Epithelial cell of esophagus (primary cell): ENCODE data around the gene TGFBR1.

Source experiments
- DNase-seq: peaks from one replicate; pipeline ENCODE4 v3.0.0; 2010; ENCODE audit warnings: low read depth
- H3K4me3 ChIP-seq: 2 replicates; pipeline ENCODE4 v1.5.1; 2011; ENCODE audit warnings: mild to moderate bottlenecking, low read length, control low read depth
- TF ChIP-seq, protein P1 (sequence below): IDR thresholded peaks from 2 replicates; pipeline ENCODE4 v1.5.1; 2011; ENCODE audit warnings: low read depth, mild to moderate bottlenecking, low read length, control low read depth, inconsistent platforms; ENCODE audit not compliant: insufficient read depth; ENCODE audit errors: missing control alignments

TGFBR1 gene

DNA sequence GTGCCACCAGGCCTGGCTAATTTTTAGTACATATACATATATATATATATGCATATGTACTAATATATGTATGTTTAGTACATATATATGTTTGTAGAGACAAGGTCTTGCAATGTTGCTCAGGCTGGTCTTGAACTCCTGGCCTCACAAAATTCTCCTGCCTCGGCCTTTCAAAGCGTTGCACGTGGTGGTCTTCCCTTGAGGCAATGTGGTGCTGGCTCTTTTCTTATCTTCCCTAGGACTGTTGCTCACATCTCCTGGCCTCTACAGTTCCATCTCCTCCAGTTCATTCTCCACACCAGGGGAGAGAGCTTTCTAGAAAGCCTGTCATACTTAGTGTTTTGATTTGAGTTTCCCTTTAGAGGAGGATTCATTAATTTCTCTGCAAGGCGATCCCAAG lies 28.9 kb upstream of the TGFBR1 start:
- no peak overlapping the region for H3K4me3 ChIP-seq
- no peak for DNase-seq
- TF ChIP-seq, protein P1, sequence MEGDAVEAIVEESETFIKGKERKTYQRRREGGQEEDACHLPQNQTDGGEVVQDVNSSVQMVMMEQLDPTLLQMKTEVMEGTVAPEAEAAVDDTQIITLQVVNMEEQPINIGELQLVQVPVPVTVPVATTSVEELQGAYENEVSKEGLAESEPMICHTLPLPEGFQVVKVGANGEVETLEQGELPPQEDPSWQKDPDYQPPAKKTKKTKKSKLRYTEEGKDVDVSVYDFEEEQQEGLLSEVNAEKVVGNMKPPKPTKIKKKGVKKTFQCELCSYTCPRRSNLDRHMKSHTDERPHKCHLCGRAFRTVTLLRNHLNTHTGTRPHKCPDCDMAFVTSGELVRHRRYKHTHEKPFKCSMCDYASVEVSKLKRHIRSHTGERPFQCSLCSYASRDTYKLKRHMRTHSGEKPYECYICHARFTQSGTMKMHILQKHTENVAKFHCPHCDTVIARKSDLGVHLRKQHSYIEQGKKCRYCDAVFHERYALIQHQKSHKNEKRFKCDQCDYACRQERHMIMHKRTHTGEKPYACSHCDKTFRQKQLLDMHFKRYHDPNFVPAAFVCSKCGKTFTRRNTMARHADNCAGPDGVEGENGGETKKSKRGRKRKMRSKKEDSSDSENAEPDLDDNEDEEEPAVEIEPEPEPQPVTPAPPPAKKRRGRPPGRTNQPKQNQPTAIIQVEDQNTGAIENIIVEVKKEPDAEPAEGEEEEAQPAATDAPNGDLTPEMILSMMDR, result no peak

GRCh38 chr9:99076483-99077171 lies 28.3 kb upstream of the TGFBR1 start:
- TF ChIP-seq, protein P1, result no peak
- no peak for DNase-seq

GRCh38 chr9:99078717-99079116 lies 26.2 kb upstream of the TGFBR1 start:
- TF ChIP-seq, protein P1, result no peak
- no peak overlapping the region for H3K4me3 ChIP-seq
- DNase-seq, result no peak

More at GRCh38 chr9:99076483-99077171, 28.3 kb upstream of the TGFBR1 start:
- no peak overlapping the region for H3K4me3 ChIP-seq

DNA sequence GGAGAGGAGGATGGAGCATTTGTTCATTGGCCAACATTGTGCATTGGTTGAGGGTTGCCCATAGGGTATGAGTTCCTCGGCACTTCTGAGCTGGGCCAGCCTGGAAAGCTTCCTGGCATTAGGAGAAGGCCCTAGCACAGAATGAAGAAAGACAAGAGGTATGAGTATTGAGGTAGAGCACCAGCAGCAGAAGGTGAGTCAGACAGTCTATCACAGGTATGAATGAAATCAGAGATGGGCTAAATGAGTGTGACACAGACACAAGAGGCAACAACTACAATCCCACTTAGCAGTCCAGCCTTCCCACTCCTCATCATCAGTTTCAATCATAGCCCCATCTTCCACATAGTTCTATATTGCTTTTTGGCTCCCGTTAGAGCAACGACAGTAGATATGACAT lies 25.4 kb upstream of the TGFBR1 start:
- H3K4me3 ChIP-seq, result no peak overlapping the region
- TF ChIP-seq, protein P1, result no peak
- peak; percentile 57 for DNase-seq

DNA sequence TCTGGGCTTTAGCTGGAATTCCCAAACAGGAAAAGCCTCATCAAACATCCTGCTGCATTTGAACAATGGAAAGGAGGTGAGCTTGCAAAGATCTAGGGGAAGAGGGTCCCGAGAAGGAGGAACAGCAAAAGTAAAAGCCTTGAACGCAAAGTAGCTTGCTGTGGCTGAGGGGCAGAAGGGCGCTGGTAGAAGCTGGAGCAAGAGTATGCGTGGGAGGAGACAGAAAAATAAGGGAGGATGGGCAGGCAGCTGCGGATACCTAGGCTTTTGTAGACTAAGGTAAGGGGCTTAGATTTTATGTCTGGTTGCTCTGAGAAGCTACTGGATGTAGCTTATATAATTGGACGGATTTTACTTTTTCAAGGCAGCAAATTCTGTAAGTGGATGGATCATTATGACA lies 21.9 kb upstream of the TGFBR1 start:
- TF ChIP-seq, protein P1, result no peak
- H3K4me3 ChIP-seq, result no peak overlapping the region
- DNase-seq, result no peak

DNA sequence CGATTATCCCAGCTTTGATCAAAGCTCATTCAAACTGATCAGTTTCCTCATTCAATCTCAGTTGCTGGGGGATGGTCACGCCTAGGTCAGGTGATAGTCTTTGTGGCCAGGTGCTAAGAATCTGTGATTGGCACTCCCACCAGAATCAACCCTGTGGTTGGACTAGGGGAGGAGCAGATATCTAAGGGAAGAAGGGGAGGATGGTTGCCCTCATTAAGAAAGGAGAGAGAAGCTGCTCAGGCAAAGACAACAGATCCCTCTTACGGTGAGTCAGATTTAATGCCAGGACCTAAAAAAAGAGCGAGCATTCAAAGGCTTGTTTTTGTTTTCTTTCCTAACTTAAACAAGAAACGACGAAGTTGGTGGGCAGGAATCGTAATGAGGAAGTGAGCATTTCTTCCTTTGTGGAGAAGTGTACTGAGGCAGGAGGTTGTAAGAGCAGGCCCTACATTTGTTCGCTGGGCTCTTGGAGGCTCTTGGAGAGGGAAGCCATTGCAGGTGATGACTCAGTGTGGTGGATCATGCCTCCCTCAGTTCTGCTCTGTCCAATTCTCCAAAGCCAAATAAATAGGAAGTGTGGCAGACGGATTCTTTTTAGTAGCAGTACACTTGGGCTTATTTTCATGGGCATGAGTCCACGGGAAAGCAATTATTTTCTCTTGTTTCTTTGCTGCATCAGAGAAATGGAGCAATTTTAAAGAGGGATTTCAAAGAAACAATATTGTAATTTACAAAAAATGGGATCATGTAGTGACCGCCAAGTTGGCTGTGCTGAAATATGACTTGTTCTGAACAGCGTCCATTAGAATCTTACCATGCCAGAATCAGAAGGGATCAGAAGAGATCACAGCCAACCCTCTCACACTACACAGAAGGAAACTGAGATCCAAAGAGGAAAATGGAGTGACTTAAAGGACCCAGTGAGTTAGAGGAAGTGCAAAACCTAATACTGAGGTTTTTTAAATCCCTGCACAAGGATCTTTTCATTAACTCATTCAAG lies 18.7 kb upstream of the TGFBR1 start:
- H3K4me3 ChIP-seq, result no peak overlapping the region
- peak; percentile 44 for DNase-seq
- TF ChIP-seq, protein P1, result no peak

DNA sequence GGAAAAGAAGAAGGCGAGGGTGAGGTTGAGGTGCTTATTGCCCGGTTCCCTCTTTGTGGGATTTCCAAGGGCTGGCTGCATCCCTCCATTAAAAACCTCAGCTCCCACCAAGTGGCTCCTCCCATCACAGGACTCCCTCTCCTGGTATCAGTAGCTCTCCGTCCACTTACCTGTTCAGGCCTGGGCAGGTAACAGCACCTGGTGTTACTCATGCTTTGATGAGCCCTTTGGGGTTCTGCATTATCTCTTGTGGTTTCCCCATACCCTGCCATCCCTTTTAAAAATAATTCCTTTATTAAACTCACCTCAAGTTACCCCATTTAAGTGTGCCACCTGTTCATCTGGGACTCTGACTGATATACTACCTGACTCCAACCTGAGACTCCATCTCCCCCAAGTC lies 17.5 kb upstream of the TGFBR1 start:
- TF ChIP-seq, protein P1, result no peak
- peak; percentile 35 for DNase-seq
- H3K4me3 ChIP-seq, result no peak overlapping the region
